Upper lobe of right lung (tissue), 1 donor: ENCODE data around the gene DENND5B. TPM values are rescaled to one million over a fixed set of nuclear protein-coding genes. Genes with fewer than 3 reads are reported as not detected.

ENCODE experiments used
- ATAC-seq: fragments of 200-7000 bp; cut with Tn5 transposase; one replicate; pipeline ENCODE4 v1.9.1; 2020; ENCODE audit warnings: mild to moderate bottlenecking, moderate library complexity
- DNase-seq: peaks from one replicate; pipeline ENCODE4 v3.0.0-alpha.2; 2020
- H3K27ac ChIP-seq: fragments of 200-600 bp; one replicate; pipeline ENCODE4 v1.8.0; 2022
- H3K27me3 ChIP-seq: fragments of 200-600 bp; one replicate; pipeline ENCODE4 v1.8.0; 2022; ENCODE audit warnings: mild to moderate bottlenecking
- H3K36me3 ChIP-seq: fragments of 200-600 bp; one replicate; pipeline ENCODE4 v1.8.0; 2022
- H3K4me1 ChIP-seq: fragments of 200-600 bp; one replicate; pipeline ENCODE4 v1.8.0; 2022
- H3K4me3 ChIP-seq: fragments of 200-600 bp; one replicate; pipeline ENCODE4 v1.8.0; 2022; ENCODE audit warnings: mild to moderate bottlenecking
- H3K9me3 ChIP-seq: fragments of 200-600 bp; one replicate; pipeline ENCODE4 v1.8.0; 2022
- intact Hi-C: fragments of 100-400 bp; cut with DNase I; formaldehyde crosslinking; loops from one replicate; pipeline ENCODE4 v1.11.0; 2022
- total RNA-seq: library from RNA; stranded (reverse); fragmentation: NEBNext Ultra II Directional; extraction: Animal tissue kit (Norgen Biotek cat#: 25700); gene quantifications from one replicate; pipeline ENCODE4 v1.2.1, GENCODE V29; 2021
- TF ChIP-seq, protein P1 (sequence below): fragments of 200-600 bp; IDR thresholded peaks from one replicate; pipeline ENCODE4 v1.8.0; 2022; ENCODE audit warnings: antibody characterized with exemption
- donor health status: DM: no; HTN: yes; CAD: no; lungs with severe emphysema.

Gene DENND5B
- total RNA-seq, 1 donor from 2014 or later, result 7.5 TPM

- DNase-seq (no peak), ATAC-seq (no peak)
- Histone ChIP-seq H3K4me1 (no peaks in the 10 kb centered on the region), H3K4me3 (no peak overlapping the region), H3K27ac (no peak overlapping the region), H3K36me3 (no peaks in the 10 kb centered on the region), H3K27me3 (no peaks in the 10 kb centered on the region), H3K9me3 (no peaks in the 10 kb centered on the region)
- TF ChIP-seq, protein P1, sequence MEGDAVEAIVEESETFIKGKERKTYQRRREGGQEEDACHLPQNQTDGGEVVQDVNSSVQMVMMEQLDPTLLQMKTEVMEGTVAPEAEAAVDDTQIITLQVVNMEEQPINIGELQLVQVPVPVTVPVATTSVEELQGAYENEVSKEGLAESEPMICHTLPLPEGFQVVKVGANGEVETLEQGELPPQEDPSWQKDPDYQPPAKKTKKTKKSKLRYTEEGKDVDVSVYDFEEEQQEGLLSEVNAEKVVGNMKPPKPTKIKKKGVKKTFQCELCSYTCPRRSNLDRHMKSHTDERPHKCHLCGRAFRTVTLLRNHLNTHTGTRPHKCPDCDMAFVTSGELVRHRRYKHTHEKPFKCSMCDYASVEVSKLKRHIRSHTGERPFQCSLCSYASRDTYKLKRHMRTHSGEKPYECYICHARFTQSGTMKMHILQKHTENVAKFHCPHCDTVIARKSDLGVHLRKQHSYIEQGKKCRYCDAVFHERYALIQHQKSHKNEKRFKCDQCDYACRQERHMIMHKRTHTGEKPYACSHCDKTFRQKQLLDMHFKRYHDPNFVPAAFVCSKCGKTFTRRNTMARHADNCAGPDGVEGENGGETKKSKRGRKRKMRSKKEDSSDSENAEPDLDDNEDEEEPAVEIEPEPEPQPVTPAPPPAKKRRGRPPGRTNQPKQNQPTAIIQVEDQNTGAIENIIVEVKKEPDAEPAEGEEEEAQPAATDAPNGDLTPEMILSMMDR, result no peak
- intact Hi-C loops, result no loop called here
These were observed 92.5 kb downstream of the DENND5B start for GRCh38 chr12:31498424-31498823.

GRCh38 chr12:31496257-31496656 is 94.7 kb downstream of the DENND5B start:
- intact Hi-C loops, result no loop called here
- H3K27ac ChIP-seq, result no peak overlapping the region
- no peak overlapping the region for H3K4me3 ChIP-seq
- no peaks in the 10 kb centered on the region for H3K4me1 ChIP-seq
- H3K36me3 ChIP-seq, result no peaks in the 10 kb centered on the region
- no peaks in the 10 kb centered on the region for H3K27me3 ChIP-seq
- TF ChIP-seq, protein P1, result no peak
- H3K9me3 ChIP-seq, result no peaks in the 10 kb centered on the region
- no peak for ATAC-seq
- DNase-seq, result no peak

DNA sequence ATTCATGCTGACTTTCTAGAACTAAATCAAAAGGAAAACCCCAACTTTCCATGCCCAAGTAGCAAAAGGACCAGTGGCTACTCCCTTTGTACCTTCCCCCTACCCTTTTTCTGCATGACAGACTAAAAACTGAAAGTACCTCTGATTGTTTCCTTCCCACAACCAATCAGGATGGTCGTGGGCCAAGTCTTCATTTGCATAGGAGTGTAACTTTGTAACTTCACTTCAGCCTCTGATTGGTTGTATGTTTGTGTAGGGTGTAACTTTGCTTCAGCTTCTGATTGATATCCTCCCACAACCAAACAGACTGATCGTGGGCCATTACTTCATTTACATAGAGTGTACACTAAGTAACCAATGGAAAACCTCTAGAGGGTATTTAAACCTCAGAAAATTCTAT is 96.5 kb downstream of the DENND5B start:
- TF ChIP-seq, protein P1, result no peak
- H3K4me1 ChIP-seq, result no peaks in the 10 kb centered on the region
- ATAC-seq (no peak), DNase-seq (no peak)
- intact Hi-C loops, result no loop called here
- H3K27me3 ChIP-seq, result no peaks in the 10 kb centered on the region
- no peaks in the 10 kb centered on the region for H3K9me3 ChIP-seq
- no peak overlapping the region for H3K27ac ChIP-seq
- H3K4me3 ChIP-seq, result no peak overlapping the region
- H3K36me3 ChIP-seq, result no peaks in the 10 kb centered on the region

GRCh38 chr12:31492599-31493196 is 98.2 kb downstream of the DENND5B start:
- ATAC-seq, result no peak
- intact Hi-C loops, result no loop called here
- Histone ChIP-seq H3K27me3 (no peaks in the 10 kb centered on the region), H3K9me3 (no peaks in the 10 kb centered on the region), H3K36me3 (no peaks in the 10 kb centered on the region), H3K27ac (no peak overlapping the region), H3K4me1 (no peaks in the 10 kb centered on the region), H3K4me3 (no peak overlapping the region)
- no peak for DNase-seq
- TF ChIP-seq, protein P1, result no peak

GRCh38 chr12:31491841-31492598 is 98.9 kb downstream of the DENND5B start:
- TF ChIP-seq, protein P1, result no peak
- intact Hi-C loops, result no loop called here
- no peaks in the 10 kb centered on the region for H3K36me3 ChIP-seq
- no peak overlapping the region for H3K4me3 ChIP-seq
- no peaks in the 10 kb centered on the region for H3K27me3 ChIP-seq
- no peaks in the 10 kb centered on the region for H3K9me3 ChIP-seq
- H3K4me1 ChIP-seq, result no peaks in the 10 kb centered on the region
- ATAC-seq (no peak), DNase-seq (no peak)
- H3K27ac ChIP-seq, result no peak overlapping the region
